KMS-11 (cell line): ENCODE results near the gene IL1R1.
"Not testable (repeated sequence)": the region's sequence is repeated elsewhere in the genome, so short reads cannot be mapped to it uniquely, and the experiment has no call there.

ENCODE experiments used
- H2AFZ ChIP-seq: fragments of 200-600 bp; sonication (generic); 2 replicates; pipeline ENCODE4 v1.6.1; 2016; ENCODE audit warnings: antibody characterized with exemption, mixed run types, low read depth
- H3K27ac ChIP-seq: fragments of 200-600 bp; sonication (generic); 2 replicates; pipeline ENCODE4 v1.6.1; 2016; ENCODE audit warnings: mild to moderate bottlenecking, mixed run types
- H3K27me3 ChIP-seq: fragments of 200-600 bp; sonication (generic); 2 replicates; pipeline ENCODE4 v1.6.1; 2017; ENCODE audit warnings: mild to moderate bottlenecking, low read depth, mixed run types, moderate library complexity; ENCODE audit not compliant: insufficient read depth
- H3K36me3 ChIP-seq: fragments of 200-600 bp; sonication (generic); 2 replicates; pipeline ENCODE4 v1.6.1; 2017; ENCODE audit warnings: mild to moderate bottlenecking, mixed run types; ENCODE audit not compliant: insufficient read depth
- H3K4me1 ChIP-seq: fragments of 200-600 bp; sonication (generic); 2 replicates; pipeline ENCODE4 v1.6.1; 2016; ENCODE audit warnings: mild to moderate bottlenecking, low read depth, mixed run types; ENCODE audit not compliant: poor library complexity, severe bottlenecking
- H3K4me2 ChIP-seq: fragments of 200-600 bp; sonication (generic); 2 replicates; pipeline ENCODE4 v1.7.0; 2016; ENCODE audit warnings: mild to moderate bottlenecking, mixed run types
- H3K4me3 ChIP-seq: fragments of 200-600 bp; sonication (generic); IDR thresholded peaks from 2 replicates; pipeline ENCODE4 v1.6.1; 2017; ENCODE audit warnings: low read depth, low read length, mixed read lengths; ENCODE audit not compliant: insufficient read depth
- H3K79me2 ChIP-seq: fragments of 200-600 bp; sonication (generic); 2 replicates; pipeline ENCODE4 v1.6.1; 2016; ENCODE audit warnings: low read depth, mixed run types; ENCODE audit not compliant: insufficient read depth
- H3K9ac ChIP-seq: fragments of 200-600 bp; sonication (generic); 2 replicates; pipeline ENCODE4 v1.6.1; 2016; ENCODE audit warnings: mild to moderate bottlenecking, mixed run types
- H4K20me1 ChIP-seq: fragments of 200-600 bp; sonication (generic); 2 replicates; pipeline ENCODE4 v1.6.1; 2016; ENCODE audit warnings: mild to moderate bottlenecking, mixed run types; ENCODE audit not compliant: insufficient read depth
- TF ChIP-seq, protein P1 (sequence below): fragments of 200-600 bp; sonication (generic); conservative IDR thresholded peaks from 2 replicates; pipeline ENCODE4 v1.6.1; 2017; ENCODE audit warnings: low read depth, mild to moderate bottlenecking, antibody characterized with exemption, low read length, moderate library complexity, mixed read lengths

The IL1R1 gene

DNA sequence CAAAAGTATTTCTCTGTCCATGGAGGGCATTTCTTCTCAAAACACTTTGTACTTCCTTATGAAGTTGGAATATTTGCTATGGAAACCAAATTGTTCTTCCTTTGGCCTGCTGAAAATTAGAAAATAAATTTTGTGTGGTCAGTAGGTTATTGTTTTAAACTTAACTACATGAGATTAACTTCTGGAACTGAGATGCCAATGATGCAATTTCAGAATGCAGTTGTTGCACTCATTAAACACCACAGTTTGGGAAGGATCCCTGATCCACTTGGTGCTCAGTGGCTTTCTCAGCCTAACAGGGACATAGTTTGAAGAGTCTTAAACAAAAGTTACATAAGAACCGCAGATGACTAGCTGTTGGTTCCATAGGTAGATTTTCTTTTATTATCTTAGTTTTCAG, 23.3 kb upstream of the IL1R1 start:
- H3K27ac ChIP-seq: no peak overlapping the region
- no peaks in the 10 kb centered on the region for H4K20me1 ChIP-seq
- H3K4me2 ChIP-seq: no peak overlapping the region
- H3K4me1 ChIP-seq: no peaks in the 10 kb centered on the region
- no peaks in the 10 kb centered on the region for H3K27me3 ChIP-seq
- no peaks in the 10 kb centered on the region for H3K79me2 ChIP-seq
- no peaks in the 10 kb centered on the region for H3K36me3 ChIP-seq
- H3K4me3 ChIP-seq: no peak overlapping the region
- no peak overlapping the region for H2AFZ ChIP-seq
- no peak overlapping the region for H3K9ac ChIP-seq
- TF ChIP-seq, protein P1, sequence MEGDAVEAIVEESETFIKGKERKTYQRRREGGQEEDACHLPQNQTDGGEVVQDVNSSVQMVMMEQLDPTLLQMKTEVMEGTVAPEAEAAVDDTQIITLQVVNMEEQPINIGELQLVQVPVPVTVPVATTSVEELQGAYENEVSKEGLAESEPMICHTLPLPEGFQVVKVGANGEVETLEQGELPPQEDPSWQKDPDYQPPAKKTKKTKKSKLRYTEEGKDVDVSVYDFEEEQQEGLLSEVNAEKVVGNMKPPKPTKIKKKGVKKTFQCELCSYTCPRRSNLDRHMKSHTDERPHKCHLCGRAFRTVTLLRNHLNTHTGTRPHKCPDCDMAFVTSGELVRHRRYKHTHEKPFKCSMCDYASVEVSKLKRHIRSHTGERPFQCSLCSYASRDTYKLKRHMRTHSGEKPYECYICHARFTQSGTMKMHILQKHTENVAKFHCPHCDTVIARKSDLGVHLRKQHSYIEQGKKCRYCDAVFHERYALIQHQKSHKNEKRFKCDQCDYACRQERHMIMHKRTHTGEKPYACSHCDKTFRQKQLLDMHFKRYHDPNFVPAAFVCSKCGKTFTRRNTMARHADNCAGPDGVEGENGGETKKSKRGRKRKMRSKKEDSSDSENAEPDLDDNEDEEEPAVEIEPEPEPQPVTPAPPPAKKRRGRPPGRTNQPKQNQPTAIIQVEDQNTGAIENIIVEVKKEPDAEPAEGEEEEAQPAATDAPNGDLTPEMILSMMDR: no peak

DNA sequence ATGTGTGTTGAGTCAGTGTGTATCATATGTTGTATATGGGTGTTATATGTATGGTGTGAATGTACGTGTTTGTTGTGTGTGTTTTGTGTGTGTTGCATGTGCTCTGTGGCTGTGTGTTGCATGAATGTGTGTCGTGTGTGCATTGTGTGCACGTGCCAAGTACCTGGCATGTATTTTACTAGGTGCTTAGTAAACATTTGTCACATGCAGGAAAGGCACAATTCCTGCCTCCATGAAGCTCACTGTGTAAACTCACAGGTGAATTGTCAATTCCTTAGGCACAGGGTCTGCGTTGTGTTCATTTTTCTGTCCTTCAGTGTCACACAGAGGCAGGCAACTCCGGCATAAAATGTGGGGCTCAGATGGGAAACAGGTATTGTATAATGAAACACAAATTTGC, 22.3 kb upstream of the IL1R1 start:
- H2AFZ ChIP-seq: no peak overlapping the region
- H3K9ac ChIP-seq: no peak overlapping the region
- H3K4me2 ChIP-seq: no peak overlapping the region
- no peak overlapping the region for H3K27ac ChIP-seq
- no peak overlapping the region for H3K4me3 ChIP-seq
- H3K4me1 ChIP-seq: no peaks in the 10 kb centered on the region
- H3K27me3 ChIP-seq: no peaks in the 10 kb centered on the region
- TF ChIP-seq, protein P1: no peak
- no peaks in the 10 kb centered on the region for H4K20me1 ChIP-seq
- no peaks in the 10 kb centered on the region for H3K79me2 ChIP-seq
- no peaks in the 10 kb centered on the region for H3K36me3 ChIP-seq

DNA sequence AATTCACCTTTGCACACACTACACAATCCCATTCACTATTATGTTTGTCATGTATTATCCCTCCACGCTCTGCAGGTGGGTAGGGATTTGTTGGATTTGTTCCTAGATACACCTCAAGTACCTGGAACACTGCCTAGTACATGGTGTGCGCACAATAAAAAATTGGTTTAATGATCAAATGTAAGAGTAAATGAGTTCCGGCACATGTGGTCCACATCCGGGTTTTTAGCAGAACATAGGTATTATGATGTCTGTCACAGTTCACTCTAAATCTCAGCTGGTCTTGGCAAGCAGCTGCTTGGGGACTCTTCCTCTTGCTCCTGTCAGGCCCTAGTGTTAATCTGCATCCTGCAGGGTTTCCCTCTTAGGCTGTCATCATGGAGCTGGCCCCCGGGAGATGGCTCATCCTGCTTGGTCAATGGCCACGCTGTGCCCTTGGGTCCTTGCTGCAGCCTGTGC, 21.8 kb upstream of the IL1R1 start:
- Histone ChIP-seq H3K36me3 (no peaks in the 10 kb centered on the region), H3K27me3 (no peaks in the 10 kb centered on the region), H3K4me3 (no peak overlapping the region), H3K9ac (no peak overlapping the region), H3K27ac (no peak overlapping the region), H4K20me1 (no peaks in the 10 kb centered on the region), H3K79me2 (no peaks in the 10 kb centered on the region), H3K4me2 (no peak overlapping the region), H3K4me1 (no peaks in the 10 kb centered on the region), H2AFZ (no peak overlapping the region)
- TF ChIP-seq, protein P1: no peak

DNA sequence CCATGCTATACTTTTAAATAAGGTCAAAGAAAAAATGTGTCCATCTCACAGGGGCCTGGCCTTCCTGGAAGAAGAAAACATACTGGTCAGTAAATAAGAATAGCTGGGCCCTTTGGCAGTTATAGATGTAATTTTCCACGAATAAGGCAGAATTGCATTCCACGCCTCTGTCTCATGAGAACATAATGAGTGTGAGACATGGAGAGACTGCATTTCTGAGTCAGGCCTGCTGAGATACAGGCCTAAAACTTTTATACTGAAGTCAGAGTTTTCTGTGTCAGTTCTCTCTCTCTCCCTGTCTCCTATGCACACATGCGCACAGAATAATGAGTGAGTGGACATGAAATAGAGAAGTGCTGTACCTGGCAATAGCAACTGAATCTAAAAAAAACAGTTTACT, 20.4 kb upstream of the IL1R1 start:
- no peak overlapping the region for H3K9ac ChIP-seq
- no peaks in the 10 kb centered on the region for H3K36me3 ChIP-seq
- H3K4me2 ChIP-seq: no peak overlapping the region
- TF ChIP-seq, protein P1: no peak
- H4K20me1 ChIP-seq: no peaks in the 10 kb centered on the region
- no peaks in the 10 kb centered on the region for H3K79me2 ChIP-seq
- H3K27ac ChIP-seq: no peak overlapping the region
- H3K27me3 ChIP-seq: no peaks in the 10 kb centered on the region
- H2AFZ ChIP-seq: no peak overlapping the region
- no peaks in the 10 kb centered on the region for H3K4me1 ChIP-seq
- no peak overlapping the region for H3K4me3 ChIP-seq

DNA sequence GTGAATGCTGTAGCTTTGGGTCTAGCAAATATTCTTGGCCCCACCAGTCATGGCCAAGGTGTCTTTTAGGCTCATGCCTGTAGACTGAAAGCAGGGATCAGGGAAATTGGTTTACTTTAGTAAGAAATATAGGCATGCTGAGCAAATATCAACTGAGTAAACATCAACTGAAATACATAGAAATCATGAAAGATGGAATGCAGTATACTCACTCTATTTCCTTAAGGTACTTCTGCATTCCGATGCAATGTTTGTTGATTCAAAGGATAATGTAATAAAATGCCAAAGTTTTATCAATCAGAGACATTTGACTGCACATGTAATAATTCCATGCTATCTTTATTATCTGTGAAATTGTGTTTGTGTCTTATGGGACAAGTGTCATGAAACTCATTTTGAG, 19.6 kb upstream of the IL1R1 start:
- H3K27ac ChIP-seq: no peak overlapping the region
- no peaks in the 10 kb centered on the region for H3K36me3 ChIP-seq
- H3K9ac ChIP-seq: no peak overlapping the region
- no peak overlapping the region for H3K4me3 ChIP-seq
- H3K79me2 ChIP-seq: no peaks in the 10 kb centered on the region
- TF ChIP-seq, protein P1: no peak
- H3K4me2 ChIP-seq: no peak overlapping the region
- H2AFZ ChIP-seq: no peak overlapping the region
- no peaks in the 10 kb centered on the region for H3K27me3 ChIP-seq
- H4K20me1 ChIP-seq: no peaks in the 10 kb centered on the region
- H3K4me1 ChIP-seq: no peaks in the 10 kb centered on the region

DNA sequence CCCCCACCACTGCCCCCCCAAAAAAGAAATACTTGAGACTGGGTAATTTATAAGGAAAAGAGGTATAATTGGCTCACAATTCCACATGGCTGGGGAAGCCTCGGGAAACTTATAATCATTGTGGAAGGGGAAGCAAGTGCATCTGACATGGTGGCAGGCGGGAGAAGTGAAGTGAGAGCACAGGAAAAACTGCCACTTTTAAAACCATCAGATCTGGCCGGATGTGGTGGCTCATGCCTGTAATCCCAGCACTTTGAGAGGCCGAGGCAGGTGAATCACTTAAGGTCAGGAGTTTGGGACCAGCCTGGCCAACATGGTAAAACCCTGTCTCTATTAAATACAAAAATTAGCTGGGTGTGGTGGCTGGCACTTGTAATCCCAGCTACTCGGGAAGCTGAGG, 18.1 kb upstream of the IL1R1 start:
- not testable (repeated sequence) for H3K4me2 ChIP-seq, H3K27ac ChIP-seq

More for the DNA sequence above, 18.1 kb upstream of the IL1R1 start:
- H3K4me1 ChIP-seq, H2AFZ ChIP-seq, H3K9ac ChIP-seq, H4K20me1 ChIP-seq, H3K27me3 ChIP-seq, H3K79me2 ChIP-seq, H3K4me3 ChIP-seq, H3K36me3 ChIP-seq: not testable (repeated sequence)
